ENCODE data around the gene FBXO2.

FBXO2 gene

GRCh38 chr1:11675325-11675724 is 21.1 kb upstream of the FBXO2 start:
- no peak for TF ChIP-seq CTCF (IDR thresholded peaks at IDR 0.05; ENCODE audit: control extremely low read depth, extremely low read depth, low read depth, missing control alignments)
- CTCF ChIA-PET = interaction anchor here (1.4 to 2.3 kb wide), 3 partner anchors 11 to 637 kb away, joined by 3 to 21 read pairs (median 5); partner anchors contain the start of gene FBXO6
- no peak for DNase-seq (ENCODE audit: extremely low spot score)
- POLR2A ChIA-PET = interaction anchor here (1.6 kb wide), 1 partner anchor 11 kb away, joined by 6 read pairs; the partner anchor contains the start of gene FBXO6

- CTCF ChIA-PET = interaction anchor here (3.0 kb wide), 1 partner anchor 10 kb away, joined by 19 read pairs; the partner anchor contains the start of gene FBXO6
- POLR2A ChIA-PET = interaction anchor here (1.6 kb wide), 1 partner anchor 10 kb away, joined by 6 read pairs; the partner anchor contains the start of gene FBXO6
- no peak for DNase-seq (ENCODE audit: extremely low spot score)
- TF ChIP-seq CTCF (IDR thresholded peaks at IDR 0.05; ENCODE audit: control extremely low read depth, extremely low read depth, low read depth, missing control alignments) = no peak
Observed at GRCh38 chr1:11674488-11674887, 20.3 kb upstream of the FBXO2 start.

DNA sequence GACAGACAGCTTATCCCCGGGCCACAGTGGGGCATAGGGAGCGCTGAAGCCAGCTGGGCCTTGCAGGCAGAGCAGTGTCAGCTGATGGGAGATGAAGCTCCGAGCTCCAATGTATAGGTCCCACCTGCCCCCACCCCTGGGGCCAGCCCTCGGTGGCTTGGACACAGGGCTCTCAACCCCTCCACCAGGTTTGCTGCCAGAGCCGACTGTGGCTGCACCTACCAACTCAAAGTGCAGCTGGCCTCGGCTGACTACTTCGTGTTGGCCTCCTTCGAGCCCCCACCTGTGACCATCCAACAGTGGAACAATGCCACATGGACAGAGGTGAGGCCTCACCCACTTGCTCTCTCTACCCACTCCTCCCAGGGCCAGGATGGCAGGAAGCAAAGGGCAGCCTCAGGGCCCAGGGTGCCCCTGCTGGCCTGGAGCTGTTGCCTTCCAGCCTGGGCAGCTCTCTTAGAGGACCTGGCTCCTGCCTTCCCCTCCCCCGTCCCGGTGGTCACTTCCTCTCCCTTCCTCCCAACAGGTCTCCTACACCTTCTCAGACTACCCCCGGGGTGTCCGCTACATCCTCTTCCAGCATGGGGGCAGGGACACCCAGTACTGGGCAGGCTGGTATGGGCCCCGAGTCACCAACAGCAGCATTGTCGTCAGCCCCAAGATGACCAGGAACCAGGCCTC is 19.0 kb upstream of the FBXO2 start:
- ChIA-PET POLR2A (no interaction called here), CTCF (interaction anchor here (0.7 to 3.0 kb wide), 7 partner anchors 8 to 47 kb away, joined by 3 to 19 read pairs (median 5); partner anchors contain the start of genes FBXO6 and MAD2L2)
- TF ChIP-seq CTCF (IDR thresholded peaks at IDR 0.05; ENCODE audit: control extremely low read depth, extremely low read depth, low read depth, missing control alignments) = no peak
- DNase-seq (ENCODE audit: extremely low spot score) = no peak

- no peak for TF ChIP-seq CTCF (IDR thresholded peaks at IDR 0.05; ENCODE audit: control extremely low read depth, extremely low read depth, low read depth, missing control alignments)
- POLR2A ChIA-PET = no interaction called here
- no peak for DNase-seq (ENCODE audit: extremely low spot score)
- CTCF ChIA-PET = interaction anchor here (1.6 to 3.0 kb wide), 3 partner anchors 7 to 47 kb away, joined by 4 to 19 read pairs (median 11); partner anchors contain the start of genes FBXO6 and MAD2L2
Observed at GRCh38 chr1:11671544-11672286, 17.5 kb upstream of the FBXO2 start.

DNA sequence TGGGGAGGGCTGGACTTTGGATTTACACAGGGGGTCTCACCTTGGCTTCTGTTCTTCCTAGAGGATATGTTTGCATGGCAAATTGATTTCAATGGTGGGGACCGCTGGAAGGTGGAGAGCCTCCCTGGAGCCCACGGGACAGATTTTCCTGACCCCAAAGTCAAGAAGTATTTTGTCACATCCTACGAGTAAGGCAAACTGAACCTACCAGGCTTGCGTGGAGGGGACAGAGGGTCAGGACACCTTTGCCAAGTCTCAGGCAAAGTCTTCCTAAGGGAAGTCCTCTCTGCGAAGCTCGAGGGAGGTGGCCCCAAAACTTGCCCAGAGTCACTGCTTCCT is 16.9 kb upstream of the FBXO2 start:
- ChIA-PET POLR2A (no interaction called here), CTCF (interaction anchor here (1.6 to 2.8 kb wide), 2 partner anchors 10 to 48 kb away, joined by 4 to 11 read pairs; partner anchors contain the start of gene MAD2L2)
- no peak for TF ChIP-seq CTCF (IDR thresholded peaks at IDR 0.05; ENCODE audit: control extremely low read depth, extremely low read depth, low read depth, missing control alignments)
- no peak for DNase-seq (ENCODE audit: extremely low spot score)

DNA sequence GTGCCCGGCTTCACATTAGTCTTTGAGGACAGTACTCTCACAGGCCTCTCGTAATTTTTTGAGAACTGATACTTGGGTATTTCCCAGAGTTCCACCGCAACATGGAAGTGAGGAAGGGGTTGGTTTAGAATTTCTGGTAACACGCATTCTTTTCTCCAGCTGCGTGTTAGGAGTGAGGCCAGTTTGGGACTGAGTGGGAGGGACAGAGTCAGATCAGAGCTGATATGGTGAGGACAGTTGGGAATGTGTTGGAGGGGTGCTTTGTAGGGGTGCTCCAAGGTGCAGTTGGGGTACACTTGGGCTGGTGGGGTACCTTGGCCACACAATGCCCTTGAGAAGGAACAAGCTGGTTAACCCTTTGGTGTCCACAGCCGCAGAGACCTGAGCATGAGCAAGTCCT is 16.5 kb upstream of the FBXO2 start:
- ChIA-PET CTCF (interaction anchor here (1.6 to 2.8 kb wide), 2 partner anchors 11 to 48 kb away, joined by 4 to 11 read pairs; partner anchors contain the start of gene MAD2L2), POLR2A (no interaction called here)
- no peak for TF ChIP-seq CTCF (IDR thresholded peaks at IDR 0.05; ENCODE audit: control extremely low read depth, extremely low read depth, low read depth, missing control alignments)
- DNase-seq (ENCODE audit: extremely low spot score) = peak; percentile 53

Data from GM10248 (cell line).